Endothelial cell of umbilical vein (primary cell): ENCODE results near the gene DENND1A.

ENCODE experiments used
- CTCF ChIP-seq, 2 donors: IDR thresholded peaks; 1 replicate in 1 of 2; 2 replicates in 1 of 2; pipeline ENCODE4 v1.5.1; 2011; ENCODE audit warnings: low read length in 2 of 2, mild to moderate bottlenecking in 2 of 2, moderate library complexity in 2 of 2, control low read depth in 1 of 2, inconsistent platforms in 1 of 2, low read depth in 1 of 2; ENCODE audit not compliant: insufficient read depth in 1 of 2; ENCODE audit errors: extremely low read depth in 1 of 2
- EZH2 ChIP-seq: IDR thresholded peaks from 2 replicates; pipeline ENCODE4 v1.6.1; 2012; ENCODE audit warnings: borderline replicate concordance, low read depth, mild to moderate bottlenecking, moderate library complexity, low read length, inconsistent platforms; ENCODE audit not compliant: severe bottlenecking
- FOS ChIP-seq: IDR thresholded peaks from 2 replicates; pipeline ENCODE4 v1.6.1; 2011; ENCODE audit warnings: mild to moderate bottlenecking, low read length, moderate library complexity, borderline replicate concordance; ENCODE audit not compliant: insufficient read depth
- GATA2 ChIP-seq: IDR thresholded peaks from 2 replicates; pipeline ENCODE4 v1.7.0; 2011; ENCODE audit warnings: low read depth, mild to moderate bottlenecking, moderate library complexity, mixed read lengths, low read length; ENCODE audit not compliant: insufficient read length, insufficient read depth
- JUN ChIP-seq: IDR thresholded peaks from 2 replicates; pipeline ENCODE4 v1.6.1; 2011; ENCODE audit warnings: borderline replicate concordance, low read depth; ENCODE audit not compliant: insufficient read length, insufficient read depth
- MAX ChIP-seq: IDR thresholded peaks from 2 replicates; pipeline ENCODE4 v1.6.1; 2011; ENCODE audit not compliant: insufficient read depth, insufficient read length
- MYC ChIP-seq: IDR thresholded peaks from one replicate; pipeline ENCODE4 v1.6.1; 2011; ENCODE audit warnings: mild to moderate bottlenecking, low read depth, low read length
- POLR2A ChIP-seq: IDR thresholded peaks from 2 replicates; pipeline ENCODE4 v1.6.1; 2012; ENCODE audit warnings: low read depth, mild to moderate bottlenecking, control low read depth, low read length
- POLR2AphosphoS5 ChIP-seq: IDR thresholded peaks from 2 replicates; pipeline ENCODE4 v1.6.1; 2012; ENCODE audit warnings: low read depth, mild to moderate bottlenecking, control low read depth, low read length, moderate library complexity; ENCODE audit not compliant: insufficient read depth

DNA sequence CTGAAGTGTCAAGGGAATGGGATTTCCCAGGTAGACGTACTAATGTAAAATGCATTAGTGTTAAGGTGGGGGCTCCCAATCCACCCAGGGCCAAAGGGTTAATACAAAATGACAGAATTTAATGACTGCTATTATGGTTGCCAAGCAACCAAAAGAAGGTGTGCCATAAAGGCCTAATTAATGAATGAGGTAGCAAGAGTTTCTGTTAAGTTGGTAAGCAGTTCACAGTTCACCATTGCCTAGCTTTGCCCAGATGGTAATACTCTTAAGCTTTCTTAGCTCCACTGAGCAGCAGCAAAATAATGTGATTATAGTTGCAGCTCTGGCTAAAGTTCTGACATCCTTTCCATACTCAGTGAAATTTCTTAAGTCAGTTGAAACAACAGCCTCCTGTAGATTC is 211.7 kb downstream of the DENND1A start:
- no peak for TF ChIP-seq CTCF (IDR thresholded peaks at IDR 0.05; ENCODE audit: extremely low read depth in 1 of 2, insufficient read depth in 1 of 2, low read depth in 1 of 2, low read length in 2 of 2)
- no peak for TF ChIP-seq POLR2AphosphoS5
- TF ChIP-seq MYC = no peak
- no peak for TF ChIP-seq EZH2
- no peak for TF ChIP-seq MAX
- TF ChIP-seq POLR2A = no peak
- TF ChIP-seq FOS = no peak
- no peak for TF ChIP-seq JUN
- TF ChIP-seq GATA2 = no peak
